GM19035 (cell line): ENCODE measurements around the gene KIR3DL3.
"Not testable (repeated sequence)": the region's sequence is repeated elsewhere in the genome, so short reads cannot be mapped to it uniquely, and the experiment has no call there.

Experiments used
- ATAC-seq: cut with Tn5 transposase; IDR thresholded peaks from one replicate; pipeline ENCODE4 v1.9.1; 2021; ENCODE audit not compliant: unreplicated experiment

KIR3DL3 gene

GRCh38 chr19:54775830-54776229 is 51.6 kb downstream of the KIR3DL3 start:
- not testable (repeated sequence) for ATAC-seq

DNA sequence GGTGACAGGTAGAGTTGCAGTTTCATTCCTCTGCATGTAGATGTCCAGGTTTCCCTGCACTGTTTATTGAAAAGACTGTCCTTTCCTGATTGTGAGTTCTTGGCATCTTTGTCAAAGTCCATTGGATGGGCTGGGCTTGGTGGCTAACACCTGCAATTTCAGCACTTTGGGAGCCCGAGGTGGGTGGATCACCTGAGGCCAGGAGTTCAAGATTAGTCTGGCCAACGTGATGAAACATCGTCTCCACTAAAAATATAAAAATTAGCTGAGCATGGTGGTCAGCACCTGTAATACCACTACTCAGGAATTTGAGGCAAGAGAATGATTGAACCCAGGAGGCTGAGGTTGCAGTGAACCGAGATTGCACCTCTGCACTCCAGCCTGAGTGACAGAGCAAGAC is 53.6 kb downstream of the KIR3DL3 start:
- not testable (repeated sequence) for ATAC-seq

GRCh38 chr19:54778896-54779295 is 54.7 kb downstream of the KIR3DL3 start:
- not testable (repeated sequence) for ATAC-seq

DNA sequence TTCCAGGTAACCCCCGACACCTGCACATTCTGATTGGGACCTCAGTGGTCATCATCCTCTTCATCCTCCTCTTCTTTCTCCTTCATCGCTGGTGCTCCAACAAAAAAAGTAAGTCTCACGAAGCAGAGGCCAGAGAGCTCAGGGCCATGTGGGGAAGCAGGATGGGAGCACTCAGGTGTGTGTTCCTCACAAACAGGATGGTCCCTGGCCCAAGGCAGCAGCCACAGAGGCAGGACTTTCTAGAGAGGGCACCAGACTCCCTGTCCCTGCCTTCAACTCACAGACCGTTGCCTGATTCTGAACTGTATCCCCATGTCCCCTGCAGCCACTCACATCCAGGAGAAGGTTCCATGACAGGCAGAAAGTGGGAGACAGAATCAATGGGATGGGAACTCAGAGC is 58.7 kb downstream of the KIR3DL3 start:
- ATAC-seq: not testable (repeated sequence)
